Measurements from ENCODE around the gene ARL11. TPM values are rescaled to one million over a fixed set of nuclear protein-coding genes. Genes with fewer than 3 reads are reported as not detected.
A peak's percentile ranks its signal among the peaks of the same experiment; 100 is the strongest.

The ARL11 gene
- total RNA-seq, 6 experiments from 2014 or later, result not detected

DNA sequence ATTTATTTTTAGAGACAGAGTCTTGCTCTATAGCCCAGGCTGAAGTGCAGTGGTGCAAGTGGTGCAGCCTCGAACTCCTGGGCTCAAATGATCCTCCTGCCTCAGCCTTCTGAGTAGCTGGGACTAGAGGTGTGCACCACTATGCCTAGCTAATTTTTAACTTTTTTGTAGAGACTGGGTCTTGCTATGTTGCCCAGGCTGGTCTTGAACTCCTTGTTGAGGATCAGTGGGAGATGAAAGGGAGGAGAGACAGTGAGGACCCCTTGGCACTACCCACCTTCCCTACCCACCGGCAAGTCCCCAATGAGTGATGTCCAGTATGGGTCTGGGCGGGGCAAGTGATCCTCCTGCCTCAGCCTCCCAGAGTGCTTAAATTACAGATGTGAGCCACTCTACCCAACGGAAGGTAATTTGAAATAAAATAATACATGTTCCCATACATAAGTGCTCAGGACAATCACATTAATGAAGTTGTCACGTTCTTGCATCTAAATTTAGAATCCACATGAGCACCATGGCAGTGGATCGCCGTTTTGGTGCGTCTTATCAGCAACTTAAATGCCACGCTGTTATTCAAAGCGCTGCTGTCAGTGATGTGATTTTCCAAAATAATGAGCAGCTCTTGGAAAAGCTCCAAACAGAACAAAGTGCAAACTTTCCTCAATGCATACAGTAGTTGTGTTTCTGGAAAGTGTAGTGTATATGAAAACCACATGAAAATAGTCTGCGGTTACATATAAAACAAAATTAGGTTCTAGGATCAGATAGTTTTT, 5.9 kb upstream of the ARL11 start:
- Mint-ChIP-seq H3K27me3 (ENCODE audit: insufficient read depth) (peaks cover 9% of the 10 kb centered on the region), H3K4me1 (ENCODE audit: low read depth) (peaks cover 15% of the 10 kb centered on the region), H3K4me3 (no peak overlapping the region), H3K36me3 (ENCODE audit: low read depth) (no peaks in the 10 kb centered on the region), H3K9me3 (no peaks in the 10 kb centered on the region), H3K27ac (no peak overlapping the region)
- TF ChIP-seq CTCF (IDR thresholded peaks at IDR 0.05), result no peak
- DNase-seq, result no peak

GRCh38 chr13:49624229-49624628, 4.1 kb upstream of the ARL11 start:
- no peak for TF ChIP-seq CTCF (IDR thresholded peaks at IDR 0.05)
- Mint-ChIP-seq H3K36me3 (ENCODE audit: low read depth) (no peaks in the 10 kb centered on the region), H3K4me1 (ENCODE audit: low read depth) (peaks cover 15% of the 10 kb centered on the region), H3K27me3 (ENCODE audit: insufficient read depth) (peaks cover 9% of the 10 kb centered on the region), H3K9me3 (no peaks in the 10 kb centered on the region), H3K27ac (no peak overlapping the region), H3K4me3 (no peak overlapping the region)
- no peak for DNase-seq

- H3K4me3 Mint-ChIP-seq, result no peak overlapping the region
- H3K36me3 Mint-ChIP-seq (ENCODE audit: low read depth), result no peaks in the 10 kb centered on the region
- DNase-seq, result no peak
- peaks cover 15% of the 10 kb centered on the region for H3K4me1 Mint-ChIP-seq (ENCODE audit: low read depth)
- no peak for TF ChIP-seq CTCF (IDR thresholded peaks at IDR 0.05)
- H3K27me3 Mint-ChIP-seq (ENCODE audit: insufficient read depth), result peaks cover 9% of the 10 kb centered on the region
- H3K9me3 Mint-ChIP-seq, result no peaks in the 10 kb centered on the region
- peak overlapping the region; percentile 7; the same call in 1 of the 2 replicates for H3K27ac Mint-ChIP-seq
Measured at GRCh38 chr13:49625392-49626079, 2.8 kb upstream of the ARL11 start.

- H3K4me1 Mint-ChIP-seq (ENCODE audit: low read depth), result peaks cover 15% of the 10 kb centered on the region
- no peaks in the 10 kb centered on the region for H3K9me3 Mint-ChIP-seq
- no peaks in the 10 kb centered on the region for H3K36me3 Mint-ChIP-seq (ENCODE audit: low read depth)
- peaks cover 3% of the 10 kb centered on the region for H3K27me3 Mint-ChIP-seq (ENCODE audit: insufficient read depth)
- no peak overlapping the region for H3K4me3 Mint-ChIP-seq
- no peak overlapping the region for H3K27ac Mint-ChIP-seq
- TF ChIP-seq CTCF (IDR thresholded peaks at IDR 0.05), result no peak
- DNase-seq, result no peak
Measured at GRCh38 chr13:49629196-49629938, 1.1 kb downstream of the ARL11 start.

DNA sequence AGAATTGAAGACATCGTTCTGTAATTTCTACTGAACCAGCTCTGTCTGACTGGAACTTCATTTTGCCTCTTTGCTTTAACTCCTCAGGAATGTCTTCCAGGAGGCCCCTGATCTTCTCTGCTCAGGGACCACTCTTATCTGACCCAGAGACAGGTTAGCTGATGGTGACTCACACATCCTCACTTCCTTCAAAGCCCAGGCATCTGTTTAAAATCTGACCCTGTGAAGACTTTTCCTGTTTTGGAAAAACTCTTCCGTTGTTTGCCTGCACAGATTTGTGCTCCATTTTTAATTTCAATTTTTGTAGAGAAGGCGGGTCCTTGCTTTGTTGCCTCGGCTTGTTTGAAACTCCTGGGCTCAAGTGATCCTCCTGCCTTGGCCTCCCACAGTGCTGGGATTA, 1.6 kb downstream of the ARL11 start:
- H3K4me3 Mint-ChIP-seq, result no peak overlapping the region
- H3K36me3 Mint-ChIP-seq (ENCODE audit: low read depth), result no peaks in the 10 kb centered on the region
- peaks cover 3% of the 10 kb centered on the region; the same call in 1 of the 2 replicates for H3K27me3 Mint-ChIP-seq (ENCODE audit: insufficient read depth)
- no peak overlapping the region for H3K27ac Mint-ChIP-seq
- TF ChIP-seq CTCF (IDR thresholded peaks at IDR 0.05), result no peak
- DNase-seq, result no peak
- H3K4me1 Mint-ChIP-seq (ENCODE audit: low read depth), result peaks cover 15% of the 10 kb centered on the region
- H3K9me3 Mint-ChIP-seq, result no peaks in the 10 kb centered on the region
